Lower lobe of right lung (tissue), 2 donors: ENCODE measurements around the gene ATAD3C. TPM values are rescaled to one million over a fixed set of nuclear protein-coding genes. Genes with fewer than 3 reads are reported as not detected.
"Not testable (repeated sequence)": the region's sequence is repeated elsewhere in the genome, so short reads cannot be mapped to it uniquely, and the experiment has no call there.

ENCODE experiments used
- ATAC-seq, 2 donors: fragments of 200-7000 bp; cut with Tn5 transposase; one replicate each; pipeline ENCODE4 v1.9.1; 2020 to 2022; ENCODE audit warnings: mild to moderate bottlenecking in 2 of 2, moderate library complexity in 2 of 2
- DNase-seq: peaks from one replicate; pipeline ENCODE4 v3.0.0-alpha.2; 2020
- H3K27ac ChIP-seq: fragments of 200-600 bp; one replicate; pipeline ENCODE4 v1.8.0; 2022
- H3K27me3 ChIP-seq: fragments of 200-600 bp; one replicate; pipeline ENCODE4 v1.8.0; 2022; ENCODE audit warnings: low read depth
- H3K36me3 ChIP-seq: fragments of 200-600 bp; one replicate; pipeline ENCODE4 v1.8.0; 2022; ENCODE audit warnings: mild to moderate bottlenecking
- H3K4me1 ChIP-seq: fragments of 200-600 bp; one replicate; pipeline ENCODE4 v1.8.0; 2022
- H3K4me3 ChIP-seq: fragments of 200-600 bp; one replicate; pipeline ENCODE4 v1.8.0; 2022; ENCODE audit warnings: mild to moderate bottlenecking
- H3K9me3 ChIP-seq: fragments of 200-600 bp; one replicate; pipeline ENCODE4 v1.8.0; 2022
- intact Hi-C: fragments of 100-400 bp; cut with DNase I; formaldehyde crosslinking; loops from one replicate; pipeline ENCODE4 v1.11.0; 2022
- total RNA-seq: library from RNA; stranded (reverse); fragmentation: NEBNext Ultra II Directional; extraction: Animal tissue kit (Norgen Biotek cat#: 25700); gene quantifications from one replicate; pipeline ENCODE4 v1.2.1, GENCODE V29; 2021
- TF ChIP-seq, protein P1 (sequence below): fragments of 200-600 bp; IDR thresholded peaks from one replicate; pipeline ENCODE4 v1.8.0; 2022; ENCODE audit warnings: antibody characterized with exemption, mild to moderate bottlenecking
- donor health status: DM: no; HTN: yes; CAD: no; lungs with severe emphysema.

Gene ATAD3C
- total RNA-seq, 1 donor from 2014 or later, result 7.8 TPM

DNA sequence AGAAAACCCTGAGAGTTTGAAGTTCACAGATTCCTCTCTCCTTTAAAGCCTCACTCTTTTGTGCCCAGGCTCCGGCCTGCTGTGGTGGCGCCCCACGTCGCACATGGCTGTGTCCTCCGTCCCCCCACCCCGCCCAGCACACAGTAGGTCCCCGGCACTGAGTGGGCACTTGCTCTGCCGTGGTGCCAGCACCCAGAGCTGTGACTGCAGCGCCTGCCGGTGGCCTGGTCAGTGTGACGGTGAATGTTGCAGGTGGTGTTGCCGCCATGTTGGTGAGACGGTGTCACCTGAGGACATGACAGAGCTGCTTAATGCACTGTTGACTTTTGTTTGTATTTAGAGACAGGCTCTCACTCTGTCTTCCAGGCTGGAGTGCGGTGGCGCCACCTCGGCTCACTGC is 3.4 kb downstream of the ATAD3C start:
- ATAC-seq (no peak), DNase-seq (no peak)
- Histone ChIP-seq H3K27me3 (no peaks in the 10 kb centered on the region), H3K27ac (no peak overlapping the region), H3K9me3 (no peaks in the 10 kb centered on the region), H3K4me1 (no peaks in the 10 kb centered on the region), H3K36me3 (no peaks in the 10 kb centered on the region), H3K4me3 (no peak overlapping the region)
- intact Hi-C loops, result no loop called here
- TF ChIP-seq, protein P1, sequence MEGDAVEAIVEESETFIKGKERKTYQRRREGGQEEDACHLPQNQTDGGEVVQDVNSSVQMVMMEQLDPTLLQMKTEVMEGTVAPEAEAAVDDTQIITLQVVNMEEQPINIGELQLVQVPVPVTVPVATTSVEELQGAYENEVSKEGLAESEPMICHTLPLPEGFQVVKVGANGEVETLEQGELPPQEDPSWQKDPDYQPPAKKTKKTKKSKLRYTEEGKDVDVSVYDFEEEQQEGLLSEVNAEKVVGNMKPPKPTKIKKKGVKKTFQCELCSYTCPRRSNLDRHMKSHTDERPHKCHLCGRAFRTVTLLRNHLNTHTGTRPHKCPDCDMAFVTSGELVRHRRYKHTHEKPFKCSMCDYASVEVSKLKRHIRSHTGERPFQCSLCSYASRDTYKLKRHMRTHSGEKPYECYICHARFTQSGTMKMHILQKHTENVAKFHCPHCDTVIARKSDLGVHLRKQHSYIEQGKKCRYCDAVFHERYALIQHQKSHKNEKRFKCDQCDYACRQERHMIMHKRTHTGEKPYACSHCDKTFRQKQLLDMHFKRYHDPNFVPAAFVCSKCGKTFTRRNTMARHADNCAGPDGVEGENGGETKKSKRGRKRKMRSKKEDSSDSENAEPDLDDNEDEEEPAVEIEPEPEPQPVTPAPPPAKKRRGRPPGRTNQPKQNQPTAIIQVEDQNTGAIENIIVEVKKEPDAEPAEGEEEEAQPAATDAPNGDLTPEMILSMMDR, result no peak

DNA sequence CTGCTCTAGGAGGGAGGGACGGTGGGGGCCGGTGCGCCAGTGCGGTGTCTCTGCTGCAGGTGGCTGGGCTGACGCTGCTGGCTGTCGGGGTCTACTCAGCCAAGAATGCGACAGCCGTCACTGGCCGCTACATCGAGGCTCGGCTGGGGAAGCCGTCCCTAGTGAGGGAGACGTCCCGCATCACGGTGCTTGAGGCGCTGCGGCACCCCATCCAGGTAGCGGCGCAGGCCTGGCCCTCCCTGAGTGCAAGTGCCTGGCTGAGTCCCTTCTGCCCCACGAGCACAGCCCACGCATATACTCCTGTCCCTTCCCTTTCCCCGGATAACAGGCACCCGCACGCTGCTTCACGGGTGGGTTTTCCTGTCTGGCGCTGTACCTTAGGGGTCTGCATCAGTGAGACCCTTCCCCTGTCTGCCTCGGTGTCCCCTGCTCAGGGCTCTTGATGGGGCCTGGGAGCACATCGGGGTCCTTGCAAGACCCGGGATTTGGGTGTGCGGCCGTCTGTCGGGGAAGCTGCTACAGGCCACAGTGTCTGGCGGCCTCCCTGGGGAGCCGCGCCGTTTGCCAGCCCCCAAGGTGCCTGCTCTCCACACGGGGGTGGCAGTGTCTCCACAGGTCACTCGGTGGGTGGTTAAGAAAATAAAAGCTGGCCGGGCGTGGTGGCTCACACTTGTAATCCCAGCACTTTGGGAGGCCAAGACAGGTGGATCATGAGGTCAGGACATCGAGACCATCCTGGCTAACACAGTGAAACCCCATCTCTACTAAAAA is 5.0 kb downstream of the ATAD3C start:
- H3K4me1 ChIP-seq, H3K27me3 ChIP-seq, H3K4me3 ChIP-seq, ATAC-seq, H3K36me3 ChIP-seq, H3K9me3 ChIP-seq, H3K27ac ChIP-seq, DNase-seq, intact Hi-C loops: not testable (repeated sequence)

DNA sequence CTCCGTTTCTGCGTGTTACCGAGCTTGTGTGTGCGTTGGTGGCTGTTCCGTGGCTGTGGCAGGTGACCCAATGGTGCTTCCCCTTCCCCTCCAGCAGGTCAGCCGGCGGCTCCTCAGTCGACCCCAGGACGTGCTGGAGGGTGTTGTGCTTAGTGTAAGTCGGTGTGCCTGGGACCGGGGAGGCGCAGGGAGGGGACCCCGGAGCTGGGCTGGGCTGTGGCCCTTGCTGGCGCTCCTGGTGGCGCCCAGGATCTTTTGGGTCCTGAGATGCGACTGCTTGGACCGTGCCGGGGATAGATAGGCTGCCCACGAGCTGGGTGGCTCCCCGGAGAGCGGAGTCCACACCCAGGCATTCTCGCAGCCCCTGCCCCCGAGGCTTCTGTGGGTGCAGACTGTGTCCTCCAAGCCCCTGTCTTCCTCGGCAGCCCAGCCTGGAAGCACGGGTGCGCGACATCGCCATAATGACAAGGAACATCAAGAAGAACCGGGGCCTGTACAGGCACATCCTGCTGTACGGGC is 5.9 kb downstream of the ATAD3C start:
- H3K9me3 ChIP-seq, result no peaks in the 10 kb centered on the region
- H3K27me3 ChIP-seq, result no peaks in the 10 kb centered on the region
- no peak overlapping the region for H3K4me3 ChIP-seq
- TF ChIP-seq, protein P1, result no peak
- H3K36me3 ChIP-seq, result no peaks in the 10 kb centered on the region
- intact Hi-C loops, result no loop called here
- DNase-seq (no peak), ATAC-seq (no peak)
- no peak overlapping the region for H3K27ac ChIP-seq
- no peaks in the 10 kb centered on the region for H3K4me1 ChIP-seq

DNA sequence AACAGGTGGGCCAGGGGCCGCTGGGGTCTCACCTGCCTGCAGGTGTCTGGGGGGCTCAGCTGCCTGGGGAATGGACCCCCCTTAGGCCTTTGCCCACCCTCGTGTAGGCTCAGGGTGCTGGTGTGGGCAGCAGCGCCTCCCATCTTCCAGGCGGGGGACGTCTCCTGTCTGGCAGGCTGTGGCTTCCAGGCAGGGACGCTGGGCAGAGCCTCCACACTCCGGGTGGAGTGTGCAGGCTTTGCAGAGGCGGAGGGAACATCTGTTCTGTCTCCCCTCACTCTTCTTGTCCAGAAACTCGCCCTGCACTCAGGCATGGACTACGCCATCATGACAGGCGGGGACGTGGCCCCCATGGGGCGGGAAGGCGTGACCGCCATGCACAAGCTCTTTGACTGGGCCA is 6.4 kb downstream of the ATAD3C start:
- H3K4me3 ChIP-seq, intact Hi-C loops, ATAC-seq, H3K36me3 ChIP-seq, H3K27ac ChIP-seq, H3K27me3 ChIP-seq, DNase-seq, H3K4me1 ChIP-seq, H3K9me3 ChIP-seq: not testable (repeated sequence)

DNA sequence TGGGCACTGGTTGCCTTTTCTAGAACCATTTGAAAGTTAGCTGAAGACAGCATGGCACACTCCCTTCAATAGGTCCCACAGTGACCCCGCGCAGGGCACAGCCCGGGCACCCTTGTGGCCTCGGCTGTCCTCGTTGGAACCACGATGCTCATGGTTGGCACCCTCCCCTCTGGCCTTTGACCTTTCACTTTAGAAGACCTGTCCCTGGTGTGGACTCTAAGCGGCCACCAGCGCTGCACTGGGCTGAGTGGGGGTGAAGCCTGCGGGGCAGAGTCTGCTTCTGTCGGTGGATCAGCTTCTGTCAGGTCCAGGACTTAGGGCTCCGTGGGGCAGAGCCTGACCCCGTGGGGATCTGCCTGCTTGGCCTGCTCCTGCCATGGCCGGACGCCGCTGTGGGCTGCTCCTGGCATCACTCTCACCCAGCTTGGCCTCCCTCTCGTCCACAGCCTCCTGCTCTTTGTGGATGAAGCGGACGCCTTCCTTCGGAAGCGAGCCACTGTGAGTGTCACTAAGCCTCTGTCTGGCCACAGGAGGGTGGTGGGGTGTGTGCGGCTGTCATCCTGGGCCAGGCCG is 7.3 kb downstream of the ATAD3C start:
- H3K4me3 ChIP-seq, H3K27ac ChIP-seq, H3K4me1 ChIP-seq, intact Hi-C loops, DNase-seq, H3K36me3 ChIP-seq, H3K27me3 ChIP-seq, ATAC-seq, H3K9me3 ChIP-seq: not testable (repeated sequence)

DNA sequence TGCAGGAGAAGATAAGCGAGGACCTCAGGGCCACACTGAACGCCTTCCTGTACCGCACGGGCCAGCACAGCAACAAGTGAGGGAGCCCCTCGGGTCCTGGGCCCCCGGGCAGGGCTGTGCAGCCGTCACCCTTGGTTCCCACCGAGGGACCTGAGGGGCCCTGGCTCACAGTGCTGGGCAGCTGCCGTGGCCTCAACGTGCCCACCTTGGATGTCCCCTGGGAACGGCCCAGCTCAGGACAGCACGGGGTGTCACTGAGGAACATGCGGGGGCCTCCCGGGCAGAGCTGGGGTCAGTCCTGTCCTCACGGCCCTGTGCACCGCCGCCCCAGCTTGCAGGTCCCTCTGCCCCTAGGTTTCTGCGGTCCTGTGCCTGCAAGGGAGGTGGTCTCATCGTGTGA is 9.7 kb downstream of the ATAD3C start:
- DNase-seq, H3K27me3 ChIP-seq, ATAC-seq, H3K36me3 ChIP-seq, H3K9me3 ChIP-seq, H3K4me3 ChIP-seq, intact Hi-C loops, H3K4me1 ChIP-seq, H3K27ac ChIP-seq: not testable (repeated sequence)

DNA sequence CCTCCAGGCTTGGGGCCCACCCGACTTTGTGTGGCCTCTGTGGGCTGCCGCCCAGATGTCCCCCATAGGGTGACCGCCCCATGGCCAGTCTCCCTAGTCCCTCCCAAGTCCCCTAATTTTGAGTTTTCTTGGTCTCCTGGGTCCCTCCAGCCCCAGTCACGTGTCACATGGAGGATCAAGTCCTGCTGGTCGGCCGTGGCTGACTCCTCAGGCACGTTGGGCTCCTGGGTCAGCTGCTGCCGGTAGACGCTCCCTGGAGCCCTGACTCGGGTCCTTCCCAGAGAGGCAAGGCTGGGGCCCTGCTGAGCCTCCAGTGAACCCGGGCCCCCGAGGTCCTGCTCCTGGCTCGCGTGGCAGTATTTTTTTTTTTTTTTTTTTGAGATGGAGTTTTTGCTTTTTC is 10.2 kb downstream of the ATAD3C start:
- H3K27me3 ChIP-seq, H3K4me1 ChIP-seq, H3K9me3 ChIP-seq, intact Hi-C loops, ATAC-seq, H3K27ac ChIP-seq, H3K36me3 ChIP-seq, H3K4me3 ChIP-seq, DNase-seq: not testable (repeated sequence)

DNA sequence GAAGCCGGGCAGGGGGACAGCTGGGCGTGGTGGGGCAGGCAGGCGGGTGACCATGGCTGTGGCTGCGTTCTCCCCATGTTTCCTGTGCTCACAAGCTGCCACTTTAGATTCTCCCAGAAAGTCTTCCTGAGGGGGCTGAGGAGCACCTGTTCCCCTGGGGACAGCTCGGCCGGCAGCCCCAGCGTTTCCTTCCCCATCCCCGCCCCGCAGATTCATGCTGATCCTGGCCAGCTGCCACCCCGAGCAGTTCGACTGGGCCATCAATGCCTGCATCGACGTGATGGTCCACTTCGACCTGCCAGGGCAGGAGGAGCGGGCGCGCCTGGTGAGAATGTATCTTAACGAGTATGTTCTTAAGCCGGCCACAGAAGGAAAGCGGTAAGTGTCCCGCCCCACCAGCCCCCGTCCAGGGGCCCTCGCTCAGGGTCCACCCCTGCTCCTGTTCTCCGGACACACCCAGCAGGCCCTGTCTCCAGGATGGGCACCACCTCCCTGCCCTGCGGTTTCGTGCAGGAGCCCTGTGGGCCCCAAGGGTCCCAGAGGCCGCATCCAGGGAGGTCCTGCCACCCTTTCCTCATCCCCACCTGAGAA is 11.1 kb downstream of the ATAD3C start:
- TF ChIP-seq, protein P1, result no peak
- intact Hi-C loops, result no loop called here
- DNase-seq, result no peak

More for the DNA sequence above, 11.1 kb downstream of the ATAD3C start:
- Histone ChIP-seq H3K27ac (no peak overlapping the region), H3K27me3 (no peaks in the 10 kb centered on the region), H3K4me3 (no peak overlapping the region), H3K36me3 (no peaks in the 10 kb centered on the region), H3K9me3 (no peaks in the 10 kb centered on the region), H3K4me1 (peaks cover 6% of the 10 kb centered on the region)
- no peak for ATAC-seq
